Inferior parietal cortex (tissue), 1 donor: ENCODE results near the gene ADGRF1.

Experiments used
- DNase-seq: peaks from one replicate; pipeline ENCODE4 v3.0.0-alpha.2; 2016; ENCODE audit errors: extremely low spot score

Gene ADGRF1

GRCh38 chr6:46979206-46979605 lies 62.9 kb downstream of the ADGRF1 start:
- no peak for DNase-seq

- no peak for DNase-seq
These were observed 67.3 kb downstream of the ADGRF1 start for GRCh38 chr6:46974786-46975185.

GRCh38 chr6:46973029-46973428 lies 69.1 kb downstream of the ADGRF1 start:
- DNase-seq, result no peak

DNA sequence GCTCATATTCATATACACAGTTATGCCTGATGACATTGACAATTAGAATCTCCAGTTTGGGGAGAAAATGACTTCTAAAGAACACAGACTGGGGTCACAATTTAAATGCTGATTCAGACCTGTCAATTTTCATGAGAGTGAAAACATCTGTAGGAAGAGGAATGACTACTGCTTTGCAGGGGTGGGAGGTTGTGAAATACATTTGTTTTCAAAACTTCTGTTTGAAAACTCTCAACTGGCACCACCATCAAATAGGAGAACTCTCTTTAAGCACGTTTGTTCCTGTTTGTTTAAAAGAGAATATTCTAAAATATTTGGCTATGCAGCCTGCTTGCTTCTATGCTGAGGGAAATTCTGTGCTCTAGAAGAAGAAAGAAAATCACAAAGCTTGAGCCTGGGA lies 69.6 kb downstream of the ADGRF1 start:
- no peak for DNase-seq

DNA sequence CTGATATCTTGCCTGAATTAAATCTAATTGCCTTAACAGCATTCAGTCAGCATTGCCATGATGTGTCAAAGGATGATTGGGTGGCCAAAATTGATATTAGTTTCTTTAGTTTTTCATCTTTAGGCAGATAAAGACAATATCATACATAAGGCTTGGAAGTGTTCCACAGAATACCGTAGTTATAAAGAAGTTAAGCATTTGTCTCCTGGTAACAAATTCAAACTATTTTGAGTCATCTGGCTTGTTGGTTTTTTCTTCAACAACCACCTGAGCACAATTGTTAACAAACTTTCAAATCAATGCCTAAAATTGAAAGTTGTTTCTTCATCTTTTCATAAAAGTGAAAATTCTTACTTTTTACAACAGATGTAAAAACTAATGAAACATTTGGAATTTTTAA lies 72.9 kb downstream of the ADGRF1 start:
- DNase-seq, result no peak

DNA sequence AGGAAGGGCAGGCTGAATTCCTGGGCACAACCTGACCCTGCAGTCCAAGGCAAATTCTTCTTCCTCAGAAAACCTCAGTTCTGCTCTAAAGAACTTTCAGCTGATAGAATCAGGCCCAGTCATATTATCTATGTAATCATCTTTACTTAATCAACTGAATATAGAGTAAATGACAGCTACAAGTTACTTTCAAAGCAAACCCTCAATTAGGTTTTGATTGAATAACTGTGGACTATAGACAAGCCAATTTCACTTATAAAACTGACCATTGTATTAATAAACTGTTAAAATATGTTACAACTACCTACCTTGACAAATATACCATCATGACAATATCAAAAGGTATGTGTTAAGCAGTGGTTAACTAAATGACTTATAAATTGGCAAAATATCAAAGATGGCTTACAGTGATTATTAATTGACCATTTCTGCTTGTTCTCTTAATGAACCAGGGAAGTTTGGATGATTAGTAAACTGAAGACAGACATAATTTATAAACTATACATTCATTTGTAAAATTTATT lies 74.2 kb downstream of the ADGRF1 start:
- DNase-seq, result no peak

GRCh38 chr6:46964716-46965519 lies 77.2 kb downstream of the ADGRF1 start:
- no peak for DNase-seq

GRCh38 chr6:46963626-46964025 lies 78.5 kb downstream of the ADGRF1 start:
- DNase-seq, result no peak

DNA sequence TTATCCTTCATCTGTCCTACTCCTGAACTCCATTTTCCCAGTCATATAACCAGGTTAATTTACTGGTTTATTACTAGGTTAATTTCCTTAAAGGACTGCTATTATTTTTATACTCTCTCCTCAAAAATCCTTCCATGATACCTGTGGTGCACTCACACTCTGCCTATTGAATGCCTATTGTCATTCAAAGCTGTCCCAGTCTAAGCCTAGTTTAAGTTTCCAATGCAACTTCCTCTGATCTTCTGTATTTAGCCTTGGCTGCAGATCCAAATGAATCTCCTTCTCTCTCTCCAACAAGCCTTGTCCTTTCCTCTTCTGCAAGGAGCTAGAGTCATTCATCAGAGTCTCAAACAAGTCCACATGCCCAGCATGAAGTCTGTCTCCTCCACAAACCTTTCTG lies 79.1 kb downstream of the ADGRF1 start:
- no peak for DNase-seq

DNA sequence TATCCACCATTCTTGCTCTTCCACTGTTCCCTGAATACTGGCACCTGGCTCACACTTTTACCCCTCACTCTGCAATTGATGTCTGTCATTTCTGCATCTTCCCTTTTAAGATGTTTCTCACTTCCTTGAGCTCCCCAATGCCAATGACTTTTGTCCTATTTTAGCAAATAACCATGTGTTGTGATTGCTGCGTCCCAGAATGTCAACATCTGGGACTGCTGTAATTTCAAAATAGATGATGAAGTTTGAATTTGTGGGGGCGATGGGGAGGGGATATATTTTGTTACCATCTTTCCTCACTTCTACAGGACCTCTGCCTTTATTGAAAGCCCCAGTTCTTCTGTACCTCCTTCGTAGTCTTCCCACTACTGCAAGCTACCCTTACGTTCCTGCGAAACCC lies 80.4 kb downstream of the ADGRF1 start:
- no peak for DNase-seq

GRCh38 chr6:46961232-46961631 lies 80.9 kb downstream of the ADGRF1 start:
- no peak for DNase-seq

- DNase-seq, result no peak
These were observed 82.7 kb downstream of the ADGRF1 start for GRCh38 chr6:46959419-46959818.

DNA sequence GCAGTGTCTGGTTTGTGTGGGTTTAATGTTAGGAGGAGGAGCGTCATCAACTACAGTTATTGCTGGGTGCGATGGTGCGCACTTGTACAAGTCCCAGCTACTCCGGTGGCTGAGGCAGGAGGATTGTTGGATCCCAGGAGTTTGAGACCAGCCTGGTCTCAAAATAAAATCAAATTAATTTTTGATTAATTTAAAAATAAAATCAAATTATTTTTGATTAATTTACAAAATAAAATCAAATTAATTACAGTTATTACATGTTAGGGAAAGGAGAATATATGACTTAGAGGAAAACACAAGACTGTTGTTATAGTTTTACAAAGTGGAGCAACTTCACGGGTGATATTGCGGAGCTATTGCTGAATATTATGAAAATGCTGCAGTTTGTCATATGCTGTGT lies 85.7 kb downstream of the ADGRF1 start:
- DNase-seq, result no peak

- DNase-seq, result no peak
These were observed 87.2 kb downstream of the ADGRF1 start for GRCh38 chr6:46954837-46955451.

- no peak for DNase-seq
These were observed 88.2 kb downstream of the ADGRF1 start for GRCh38 chr6:46953921-46954320.

- no peak for DNase-seq
These were observed 92.4 kb downstream of the ADGRF1 start for GRCh38 chr6:46949632-46950280.

GRCh38 chr6:46948699-46949098 lies 93.4 kb downstream of the ADGRF1 start:
- DNase-seq, result no peak
